HUES48 (cell line): ENCODE results near the gene DHCR24.

Experiments
- H3K27ac ChIP-seq: one replicate; pipeline ENCODE4 v1.7.0; 2013; ENCODE audit warnings: low read depth, low read length, inconsistent platforms
- H3K27me3 ChIP-seq: 2 replicates; pipeline ENCODE4 v1.6.1; 2013; ENCODE audit warnings: mild to moderate bottlenecking, low read length; ENCODE audit not compliant: control insufficient read depth, insufficient read depth
- H3K36me3 ChIP-seq: 2 replicates; pipeline ENCODE4 v1.6.1; 2013; ENCODE audit warnings: low read length; ENCODE audit not compliant: control insufficient read depth, insufficient read depth
- H3K4me1 ChIP-seq: 2 replicates; pipeline ENCODE4 v1.6.1; 2013; ENCODE audit warnings: mild to moderate bottlenecking, low read length; ENCODE audit not compliant: control insufficient read depth, insufficient read depth
- H3K4me3 ChIP-seq: 2 replicates; pipeline ENCODE4 v1.5.1; 2013; ENCODE audit warnings: mild to moderate bottlenecking, low read depth, low read length
- H3K9ac ChIP-seq: 2 replicates; pipeline ENCODE4 v1.6.1; 2013; ENCODE audit warnings: mild to moderate bottlenecking, low read depth, low read length, moderate library complexity
- H3K9me3 ChIP-seq: 2 replicates; pipeline ENCODE4 v1.6.1; 2013; ENCODE audit warnings: low read length; ENCODE audit not compliant: control insufficient read depth, insufficient read depth

Gene DHCR24

DNA sequence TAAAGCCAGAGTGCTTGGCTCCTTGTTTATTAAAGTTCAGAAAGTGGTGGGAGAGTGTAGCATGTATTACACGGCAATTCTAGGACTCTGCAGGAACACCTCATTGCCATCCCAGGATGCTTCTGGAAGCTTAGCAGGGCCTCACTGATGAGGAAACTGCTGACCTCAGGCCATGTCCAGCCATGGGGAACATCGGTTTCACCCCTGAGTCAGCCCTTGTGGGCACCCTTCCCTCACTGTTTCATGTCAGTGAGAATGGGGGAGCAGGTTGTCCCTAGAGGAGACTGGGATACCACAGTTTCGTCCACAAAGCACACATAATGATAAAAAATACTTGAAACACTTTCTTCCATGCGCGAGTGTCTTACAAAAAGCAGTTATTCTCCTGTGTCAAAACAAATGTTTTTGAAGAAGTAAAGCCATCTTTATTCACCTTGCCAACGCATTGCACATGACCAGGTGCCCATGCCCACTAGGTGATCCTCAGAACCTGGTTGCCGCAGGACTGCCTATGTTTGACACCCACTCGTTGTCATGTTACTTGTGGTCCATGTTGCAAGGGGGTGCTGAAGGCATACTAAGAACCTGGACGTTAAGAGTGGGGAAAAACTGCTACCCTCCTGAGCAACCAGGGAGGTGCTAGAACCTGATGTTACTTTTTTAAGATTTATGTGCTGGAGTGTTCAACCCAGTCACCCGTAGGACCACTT lies 44.6 kb downstream of the DHCR24 start:
- no peaks in the 10 kb centered on the region for H3K9me3 ChIP-seq
- H3K27ac ChIP-seq = no peak overlapping the region
- no peak overlapping the region for H3K4me3 ChIP-seq
- no peaks in the 10 kb centered on the region for H3K4me1 ChIP-seq
- H3K27me3 ChIP-seq = no peaks in the 10 kb centered on the region
- H3K36me3 ChIP-seq = no peaks in the 10 kb centered on the region
- no peak overlapping the region for H3K9ac ChIP-seq

GRCh38 chr1:54839824-54840223 lies 47.2 kb downstream of the DHCR24 start:
- Histone ChIP-seq H3K36me3 (no peaks in the 10 kb centered on the region), H3K9me3 (no peaks in the 10 kb centered on the region), H3K9ac (no peak overlapping the region), H3K27me3 (no peaks in the 10 kb centered on the region), H3K4me1 (no peaks in the 10 kb centered on the region), H3K4me3 (no peak overlapping the region), H3K27ac (no peak overlapping the region)

DNA sequence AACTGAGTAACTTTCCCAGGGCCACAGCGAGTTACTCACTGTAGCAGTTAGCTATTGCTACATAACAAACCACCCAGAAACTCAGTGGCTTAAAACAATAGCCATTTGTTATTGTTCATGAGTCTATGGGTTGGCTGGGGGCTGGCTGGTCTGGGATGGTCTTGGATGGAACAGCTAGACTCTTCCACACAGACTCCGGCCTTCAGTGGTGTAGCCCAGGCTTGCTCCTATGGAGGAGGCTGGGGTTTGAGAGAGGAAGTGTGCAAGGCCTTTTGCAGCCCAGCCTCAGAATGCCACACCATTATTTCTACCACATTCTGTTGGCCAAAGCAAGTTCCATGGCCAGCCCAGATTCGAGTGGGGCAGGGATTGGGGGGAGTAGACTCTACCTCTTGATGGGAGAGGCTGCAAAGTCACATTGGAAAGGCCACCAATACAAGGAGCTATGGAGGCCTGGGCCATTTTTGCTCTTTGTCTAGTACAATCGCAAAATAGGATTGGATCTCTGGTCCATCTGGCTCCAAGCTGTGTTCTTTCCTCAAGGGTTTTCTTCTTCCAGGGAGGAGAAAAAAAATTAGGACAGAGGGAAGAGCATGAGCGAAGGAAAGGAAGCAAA lies 48.3 kb downstream of the DHCR24 start:
- no peaks in the 10 kb centered on the region for H3K9me3 ChIP-seq
- H3K36me3 ChIP-seq = no peaks in the 10 kb centered on the region

GRCh38 chr1:54837002-54837853 lies 49.8 kb downstream of the DHCR24 start:
- Histone ChIP-seq H3K27ac (no peak overlapping the region), H3K36me3 (no peaks in the 10 kb centered on the region), H3K4me3 (no peak overlapping the region), H3K9ac (no peak overlapping the region), H3K27me3 (no peaks in the 10 kb centered on the region), H3K4me1 (no peaks in the 10 kb centered on the region), H3K9me3 (no peaks in the 10 kb centered on the region)

More for the DNA sequence above, 48.3 kb downstream of the DHCR24 start:
- no peaks in the 10 kb centered on the region for H3K4me1 ChIP-seq
- no peak overlapping the region for H3K4me3 ChIP-seq
- H3K9ac ChIP-seq = no peak overlapping the region
- no peaks in the 10 kb centered on the region for H3K27me3 ChIP-seq
- H3K27ac ChIP-seq = no peak overlapping the region

- Histone ChIP-seq H3K9me3 (no peaks in the 10 kb centered on the region), H3K9ac (no peak overlapping the region), H3K4me3 (no peak overlapping the region), H3K27me3 (no peaks in the 10 kb centered on the region), H3K4me1 (no peaks in the 10 kb centered on the region), H3K27ac (no peak overlapping the region), H3K36me3 (no peaks in the 10 kb centered on the region)
Measured at GRCh38 chr1:54836594-54836993, 50.4 kb downstream of the DHCR24 start.

DNA sequence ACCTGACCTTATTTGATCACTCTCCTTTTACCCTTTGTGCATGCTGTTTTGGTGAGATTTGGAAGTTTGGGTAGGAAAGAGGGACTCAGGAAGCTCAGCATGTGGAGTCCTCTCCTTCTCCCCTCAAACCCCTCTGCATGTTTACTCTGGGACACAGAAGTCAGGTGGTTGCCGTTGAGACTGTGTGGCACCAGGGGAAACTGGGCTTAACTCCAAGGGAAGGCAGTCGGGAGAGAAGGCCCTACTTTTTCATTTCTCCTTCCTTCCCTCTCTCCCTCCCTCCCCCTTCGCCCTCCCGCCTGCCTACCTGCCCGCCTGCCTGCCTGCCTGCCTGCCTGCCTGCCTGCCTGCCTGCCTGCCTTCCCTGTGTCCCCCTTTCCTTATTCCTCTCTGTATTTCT lies 51.0 kb downstream of the DHCR24 start:
- Histone ChIP-seq H3K4me3 (no peak overlapping the region), H3K27ac (no peak overlapping the region), H3K27me3 (no peaks in the 10 kb centered on the region), H3K9me3 (no peaks in the 10 kb centered on the region), H3K9ac (no peak overlapping the region), H3K36me3 (no peaks in the 10 kb centered on the region), H3K4me1 (no peaks in the 10 kb centered on the region)

GRCh38 chr1:54835131-54835898 lies 51.7 kb downstream of the DHCR24 start:
- Histone ChIP-seq H3K4me1 (no peaks in the 10 kb centered on the region), H3K9me3 (no peaks in the 10 kb centered on the region), H3K27me3 (no peaks in the 10 kb centered on the region), H3K9ac (no peak overlapping the region), H3K4me3 (no peak overlapping the region), H3K36me3 (no peaks in the 10 kb centered on the region), H3K27ac (no peak overlapping the region)

DNA sequence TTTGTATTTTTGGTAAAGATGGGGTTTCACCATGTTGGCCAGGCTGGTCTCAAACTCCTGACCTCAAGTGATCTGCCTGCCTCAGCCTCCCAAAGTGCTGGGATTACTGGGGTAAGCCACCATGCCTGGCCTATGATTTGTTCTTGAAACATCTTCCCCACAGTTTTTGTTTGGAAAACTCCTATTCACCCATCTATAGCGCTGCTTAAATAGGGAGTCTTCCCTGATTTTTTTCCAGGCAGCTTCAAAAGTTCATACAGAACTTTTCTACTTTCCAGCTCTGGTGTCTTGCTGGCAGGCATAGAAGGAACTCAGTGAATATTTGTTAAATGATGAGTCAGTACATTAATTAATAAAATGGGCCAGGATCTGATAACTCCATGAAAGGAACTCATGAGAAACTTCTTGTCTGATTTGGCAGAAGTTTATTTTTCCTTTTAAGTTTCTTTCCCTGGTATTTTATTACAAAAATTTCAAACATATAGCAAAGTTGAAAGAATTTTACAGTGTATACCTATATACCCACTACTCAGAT lies 52.9 kb downstream of the DHCR24 start:
- H3K9ac ChIP-seq = no peak overlapping the region
- H3K36me3 ChIP-seq = no peaks in the 10 kb centered on the region
- H3K4me1 ChIP-seq = no peaks in the 10 kb centered on the region
- H3K9me3 ChIP-seq = no peaks in the 10 kb centered on the region; the same call in 1 of the 2 replicates
- H3K27ac ChIP-seq = no peak overlapping the region
- H3K27me3 ChIP-seq = no peaks in the 10 kb centered on the region
- H3K4me3 ChIP-seq = no peak overlapping the region

DNA sequence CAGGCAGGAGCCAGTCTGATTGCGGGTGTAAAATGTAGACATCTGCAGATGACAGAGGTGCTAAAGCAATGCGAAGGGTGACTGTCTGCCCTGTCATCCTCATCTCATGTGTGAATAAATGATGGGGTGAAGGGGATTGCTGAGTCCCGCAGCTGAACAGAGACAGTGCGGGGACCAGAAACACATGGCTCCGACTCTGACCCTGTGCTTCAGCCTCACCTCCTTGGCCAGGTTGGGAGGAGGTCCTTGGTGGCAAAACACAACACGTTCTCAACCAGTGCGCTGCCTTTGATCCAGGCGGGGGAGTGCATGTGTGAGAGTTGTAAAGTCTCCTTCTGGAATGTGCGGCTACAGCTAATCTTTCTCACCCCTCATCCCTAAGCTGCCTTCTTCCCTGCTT lies 53.9 kb downstream of the DHCR24 start:
- H3K9me3 ChIP-seq = peaks cover 2% of the 10 kb centered on the region; the same call in 1 of the 2 replicates
- H3K9ac ChIP-seq = no peak overlapping the region
- H3K4me3 ChIP-seq = no peak overlapping the region
- no peaks in the 10 kb centered on the region for H3K27me3 ChIP-seq
- H3K27ac ChIP-seq = no peak overlapping the region
- H3K36me3 ChIP-seq = no peaks in the 10 kb centered on the region
- no peaks in the 10 kb centered on the region for H3K4me1 ChIP-seq

GRCh38 chr1:54826226-54826816 lies 60.7 kb downstream of the DHCR24 start:
- Histone ChIP-seq H3K36me3 (no peaks in the 10 kb centered on the region), H3K27ac (no peak overlapping the region), H3K4me3 (no peak overlapping the region), H3K9me3 (peaks cover 7% of the 10 kb centered on the region; the same call in 1 of the 2 replicates), H3K27me3 (no peaks in the 10 kb centered on the region), H3K9ac (no peak overlapping the region), H3K4me1 (no peaks in the 10 kb centered on the region)
